GM21515 (cell line): ENCODE results near the gene HRH3.

Source experiments
- ATAC-seq: cut with Tn5 transposase; IDR thresholded peaks from one replicate; pipeline ENCODE4 v1.9.1; 2021; ENCODE audit not compliant: unreplicated experiment

The HRH3 gene

DNA sequence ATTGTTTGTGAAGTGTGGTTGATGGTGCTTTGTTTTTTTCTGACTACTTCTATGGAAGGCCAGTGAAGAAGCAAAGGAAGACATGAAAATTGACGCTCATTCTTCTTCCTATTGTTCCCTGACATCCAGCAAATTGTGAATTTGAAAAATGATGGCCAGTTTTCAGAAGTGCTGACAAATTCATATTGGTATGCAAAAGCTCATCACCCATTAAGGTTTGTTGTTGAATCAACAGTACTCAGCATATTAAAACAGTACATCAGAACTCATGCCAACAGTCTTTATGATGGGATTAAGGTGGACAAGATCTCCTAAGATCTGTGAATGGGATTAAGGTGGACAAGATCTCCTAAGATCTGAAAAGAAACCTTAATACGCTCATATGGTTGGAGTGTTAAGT, 38.3 kb downstream of the HRH3 start:
- no peak for ATAC-seq

- ATAC-seq = no peak
These were observed 40.9 kb downstream of the HRH3 start for GRCh38 chr20:62179162-62179504.

DNA sequence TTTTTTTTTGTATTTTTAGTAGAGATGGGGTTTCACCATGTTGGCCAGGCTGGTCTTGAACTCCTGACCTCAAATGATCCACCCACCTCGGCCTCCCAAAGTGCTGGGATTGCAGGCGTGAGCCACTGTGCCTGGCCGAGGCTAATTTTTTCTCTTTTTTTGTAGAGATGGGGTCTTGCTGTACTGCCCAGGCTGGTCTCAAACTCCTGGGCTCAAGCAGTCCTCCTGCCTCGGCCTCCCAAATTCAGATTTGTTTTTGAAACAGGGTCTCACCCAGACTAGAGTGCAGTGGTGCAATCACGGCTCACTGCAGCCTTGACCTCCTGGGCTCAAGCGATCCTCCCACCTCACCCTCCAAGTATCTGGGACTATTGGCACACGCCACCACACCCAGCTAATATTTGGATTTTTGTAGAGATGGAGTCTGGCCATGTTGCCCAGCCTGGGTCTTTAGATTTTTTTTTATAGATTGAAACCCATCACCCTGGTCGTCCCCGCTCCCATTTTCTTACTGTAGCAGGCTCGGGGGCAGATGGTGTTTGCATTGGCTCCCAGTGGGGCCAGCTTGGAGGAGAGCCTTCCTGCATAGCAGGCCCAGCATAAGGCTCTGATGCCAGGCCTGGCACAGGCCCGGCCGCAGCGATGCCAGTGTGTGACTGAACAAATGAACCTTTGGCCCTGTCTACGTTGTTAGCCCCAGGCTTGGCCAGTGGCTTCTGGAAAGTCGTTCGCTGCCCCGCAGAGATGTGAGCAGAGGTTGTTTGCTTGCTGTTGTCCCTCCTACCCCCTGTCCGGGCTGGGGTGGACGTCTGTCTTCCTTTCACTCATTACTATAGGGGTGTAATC, 41.5 kb downstream of the HRH3 start:
- ATAC-seq = no peak

GRCh38 chr20:62177307-62177706, 42.8 kb downstream of the HRH3 start:
- ATAC-seq = no peak

GRCh38 chr20:62176866-62177265, 43.2 kb downstream of the HRH3 start:
- no peak for ATAC-seq

- no peak for ATAC-seq
These were observed 44.4 kb downstream of the HRH3 start for GRCh38 chr20:62175711-62176110.

DNA sequence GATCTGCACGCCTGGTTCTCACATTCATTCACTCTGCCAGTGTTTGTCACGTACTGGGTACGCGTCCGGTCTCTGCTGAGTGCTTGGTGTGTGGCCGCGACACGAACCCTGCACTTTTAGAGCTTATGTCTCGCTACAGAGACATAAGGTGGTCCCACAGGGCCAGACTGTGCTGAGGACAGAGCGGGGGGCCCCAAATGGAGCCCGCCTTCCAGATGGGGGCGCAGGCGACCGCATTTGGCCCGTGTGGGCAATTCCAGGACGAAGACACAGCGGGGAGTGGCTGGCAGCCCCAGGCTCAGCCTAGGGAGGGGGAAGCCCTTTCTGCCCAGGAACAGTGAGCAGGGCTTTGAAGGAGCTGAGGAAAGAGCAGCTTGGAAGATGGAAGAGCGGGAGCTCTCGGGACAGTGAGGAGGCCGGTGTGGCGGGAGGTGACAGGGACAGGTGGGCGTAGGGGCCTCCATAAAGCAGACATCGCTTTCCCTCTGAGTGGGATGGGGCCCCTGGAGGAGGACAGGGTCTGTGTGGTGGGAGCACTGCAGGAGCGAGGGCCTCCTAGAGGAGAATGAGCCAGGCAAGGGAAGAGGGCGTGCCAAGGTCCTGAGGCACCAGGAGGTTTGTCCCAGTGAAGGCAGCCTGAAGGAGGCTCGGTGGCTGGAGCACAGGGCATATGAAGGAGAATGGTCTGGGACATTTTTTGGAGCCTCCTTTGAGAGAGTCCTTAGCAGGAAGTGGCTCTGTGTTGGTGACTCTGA, 45.0 kb downstream of the HRH3 start:
- ATAC-seq = no peak

- no peak for ATAC-seq
These were observed 45.9 kb downstream of the HRH3 start for GRCh38 chr20:62174021-62174804.

DNA sequence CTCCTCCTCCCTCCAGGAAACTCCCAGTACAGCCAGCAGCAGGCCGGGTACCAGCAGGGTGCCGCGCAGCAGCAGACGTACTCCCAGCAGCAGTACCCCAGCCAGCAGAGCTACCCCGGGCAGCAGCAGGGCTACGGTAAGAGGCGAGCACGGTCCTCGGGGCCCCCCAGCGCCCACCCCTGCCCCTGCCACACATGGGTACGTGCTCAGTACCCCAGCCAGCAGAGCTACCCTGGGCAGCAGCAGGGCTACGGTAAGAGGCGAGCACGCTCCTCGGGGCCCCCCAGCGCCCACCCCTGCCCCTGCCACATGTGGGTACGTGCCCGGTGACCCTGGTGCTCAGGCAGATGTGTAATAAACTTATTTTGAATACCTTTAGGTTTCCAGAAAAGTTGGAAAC, 47.4 kb downstream of the HRH3 start:
- ATAC-seq = no peak

- ATAC-seq = no peak
These were observed 48.8 kb downstream of the HRH3 start for GRCh38 chr20:62171245-62171644.

GRCh38 chr20:62170536-62170935, 49.5 kb downstream of the HRH3 start:
- ATAC-seq = no peak

GRCh38 chr20:62168890-62169435, 51.1 kb downstream of the HRH3 start:
- no peak for ATAC-seq

- no peak for ATAC-seq
These were observed 52.0 kb downstream of the HRH3 start for GRCh38 chr20:62168061-62168460.

DNA sequence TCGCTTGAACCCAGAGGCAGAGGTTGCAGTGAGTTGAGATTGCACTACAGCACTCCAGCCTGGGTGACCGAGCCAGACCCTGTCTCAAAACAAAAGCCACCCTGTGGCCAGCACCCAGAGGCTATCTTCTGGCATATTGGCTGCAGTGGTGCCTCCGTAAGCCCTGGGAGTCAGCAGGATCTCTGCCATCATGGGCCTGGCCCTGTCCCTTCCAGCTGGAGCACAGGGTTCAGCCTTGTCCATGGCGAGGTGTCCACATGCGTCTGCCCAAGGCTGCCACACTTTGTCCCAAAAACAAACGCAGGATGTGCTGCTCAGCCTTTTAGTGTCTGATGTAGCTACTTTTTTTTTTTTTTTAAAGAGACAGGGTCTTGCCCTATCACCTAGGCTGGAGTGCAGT, 52.6 kb downstream of the HRH3 start:
- ATAC-seq = no peak

GRCh38 chr20:62165762-62166399, 54.2 kb downstream of the HRH3 start:
- no peak for ATAC-seq
